ENCODE measurements around the gene PFKFB1. TPM values are rescaled to one million over a fixed set of nuclear protein-coding genes. Genes with fewer than 3 reads are reported as not detected.

The PFKFB1 gene
- total RNA-seq, 2 experiments from 2014 or later = 0.31 to 0.49 TPM

DNA sequence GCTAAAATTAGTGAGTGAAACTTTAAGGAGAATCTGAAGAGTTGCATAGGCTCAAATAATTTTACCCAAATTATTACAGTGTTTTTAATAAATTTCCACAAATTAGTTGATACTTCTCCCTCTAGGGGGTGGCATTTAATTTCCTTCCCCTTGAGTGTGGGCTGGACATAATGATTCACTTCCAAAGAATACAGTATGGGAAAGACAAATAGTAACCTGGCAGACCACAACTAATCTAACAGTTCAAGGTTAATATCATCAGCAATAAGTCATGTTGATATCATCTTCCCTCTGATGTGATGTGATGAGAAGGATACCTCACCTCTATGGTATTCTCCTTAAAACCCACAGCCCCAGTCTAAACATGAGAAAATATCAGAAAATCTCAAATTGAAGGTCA, 15.5 kb downstream of the PFKFB1 start:
- POLR2A ChIA-PET = no interaction called here
- no peaks in the 10 kb centered on the region for H3K27me3 Mint-ChIP-seq
- CTCF ChIA-PET = no interaction called here

DNA sequence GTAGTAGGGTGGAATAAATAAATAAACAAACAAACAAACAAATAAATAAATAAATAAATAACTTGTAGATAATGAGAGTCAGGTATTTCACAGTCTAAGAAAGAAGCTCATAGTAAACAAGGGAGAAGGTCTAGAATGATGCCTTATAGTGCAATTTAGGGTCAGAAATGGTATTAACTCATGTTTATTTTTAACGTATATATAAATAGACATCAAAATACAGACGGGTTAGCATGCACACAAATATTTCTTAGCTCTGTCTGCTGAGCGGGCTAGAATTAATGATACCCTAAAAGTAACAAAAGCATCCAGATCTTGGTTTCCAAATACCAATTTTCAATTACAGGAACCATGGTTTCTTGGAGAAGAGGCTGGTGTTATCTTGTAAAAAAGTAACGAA, 16.6 kb downstream of the PFKFB1 start:
- no peak overlapping the region for H3K4me3 ChIP-seq (ENCODE audit: low read length)
- no peaks in the 10 kb centered on the region for H3K27me3 Mint-ChIP-seq
- POLR2A ChIA-PET = no interaction called here
- no peaks in the 10 kb centered on the region for H3K9me3 Mint-ChIP-seq
- no peak for DNase-seq
- no peaks in the 10 kb centered on the region for H3K9me3 ChIP-seq (ENCODE audit: control insufficient read depth in 1 of 2, insufficient read depth in 1 of 2, low read length in 2 of 2)
- no peak overlapping the region for H3K4me3 Mint-ChIP-seq
- CTCF ChIA-PET = no interaction called here
- TF ChIP-seq CTCF (IDR thresholded peaks at IDR 0.05) = no peak
- H3K4me1 Mint-ChIP-seq (ENCODE audit: low read depth) = no peaks in the 10 kb centered on the region
- no peak for ATAC-seq (ENCODE audit: poor library complexity)
- H3K4me1 ChIP-seq (ENCODE audit: insufficient read depth, low read length) = no peaks in the 10 kb centered on the region
- H3K27ac ChIP-seq (ENCODE audit: low read depth in 1 of 2, low read length in 2 of 2) = no peak overlapping the region
- no peaks in the 10 kb centered on the region for H3K27me3 ChIP-seq (ENCODE audit: control insufficient read depth in 1 of 2, insufficient read depth in 2 of 2, low read length in 2 of 2)
- no peak overlapping the region for H3K27ac Mint-ChIP-seq
- no peaks in the 10 kb centered on the region for H3K36me3 Mint-ChIP-seq (ENCODE audit: low read depth)
- intact Hi-C loops (cut with DNase I, micrococcal nuclease) = no loop called here
- no peaks in the 10 kb centered on the region for H3K36me3 ChIP-seq (ENCODE audit: insufficient read depth, low read length)

More for the DNA sequence above, 15.5 kb downstream of the PFKFB1 start:
- DNase-seq (no peak), ATAC-seq (ENCODE audit: poor library complexity) (no peak)
- Mint-ChIP-seq H3K36me3 (ENCODE audit: low read depth) (no peaks in the 10 kb centered on the region), H3K4me1 (ENCODE audit: low read depth) (no peaks in the 10 kb centered on the region), H3K27ac (no peak overlapping the region), H3K4me3 (no peak overlapping the region), H3K9me3 (no peaks in the 10 kb centered on the region)
- Histone ChIP-seq H3K36me3 (ENCODE audit: insufficient read depth, low read length) (no peaks in the 10 kb centered on the region), H3K27me3 (ENCODE audit: control insufficient read depth in 1 of 2, insufficient read depth in 2 of 2, low read length in 2 of 2) (no peaks in the 10 kb centered on the region), H3K27ac (ENCODE audit: low read depth in 1 of 2, low read length in 2 of 2) (no peak overlapping the region), H3K4me3 (ENCODE audit: low read length) (no peak overlapping the region), H3K9me3 (ENCODE audit: control insufficient read depth in 1 of 2, insufficient read depth in 1 of 2, low read length in 2 of 2) (no peaks in the 10 kb centered on the region), H3K4me1 (ENCODE audit: insufficient read depth, low read length) (no peaks in the 10 kb centered on the region)
- no peak for TF ChIP-seq CTCF (IDR thresholded peaks at IDR 0.05)
- intact Hi-C loops (cut with DNase I, micrococcal nuclease) = no loop called here

- H3K27me3 Mint-ChIP-seq = no peaks in the 10 kb centered on the region
- Histone ChIP-seq H3K27ac (ENCODE audit: low read depth in 1 of 2, low read length in 2 of 2) (no peak overlapping the region), H3K4me1 (ENCODE audit: insufficient read depth, low read length) (peaks cover 7% of the 10 kb centered on the region), H3K9me3 (ENCODE audit: control insufficient read depth in 1 of 2, insufficient read depth in 1 of 2, low read length in 2 of 2) (no peaks in the 10 kb centered on the region), H3K27me3 (ENCODE audit: control insufficient read depth in 1 of 2, insufficient read depth in 2 of 2, low read length in 2 of 2) (no peaks in the 10 kb centered on the region), H3K4me3 (ENCODE audit: low read length) (no peak overlapping the region), H3K36me3 (ENCODE audit: insufficient read depth, low read length) (no peaks in the 10 kb centered on the region)
- peaks cover 40% of the 10 kb centered on the region for H3K4me1 Mint-ChIP-seq (ENCODE audit: low read depth)
- ChIA-PET POLR2A (interaction anchor here (0.6 to 1.4 kb wide), 2 partner anchors 35 to 828 kb away, joined by 3 to 9 read pairs; partner anchors contain the start of gene APEX2), CTCF (no interaction called here)
- intact Hi-C loops (cut with DNase I, micrococcal nuclease) = no loop called here
- peak; percentile 73 for ATAC-seq (ENCODE audit: poor library complexity)
- no peak for TF ChIP-seq CTCF (IDR thresholded peaks at IDR 0.05)
- peak overlapping the region; percentile 85 for H3K27ac Mint-ChIP-seq
- no peaks in the 10 kb centered on the region for H3K9me3 Mint-ChIP-seq
- no peaks in the 10 kb centered on the region for H3K36me3 Mint-ChIP-seq (ENCODE audit: low read depth)
- peak in 5 of 14 experiments; percentile 6 to 30 (median 28) for DNase-seq
- peak overlapping the region; percentile 65 for H3K4me3 Mint-ChIP-seq
These were observed 29.1 kb downstream of the PFKFB1 start for GRCh38 chrX:54964766-54965497.
